Subcutaneous adipose tissue (tissue), 4 donors: Measurements from ENCODE around the gene C2orf72. TPM values are rescaled to one million over a fixed set of nuclear protein-coding genes. Genes with fewer than 3 reads are reported as not detected.

Source experiments
- CTCF ChIP-seq: fragments of 450-650 bp; IDR thresholded peaks from one replicate; pipeline ENCODE4 v1.5.1; 2016; ENCODE audit warnings: low read depth, mild to moderate bottlenecking, control low read depth, antibody characterized with exemption, moderate library complexity
- total RNA-seq, 4 donors: library from RNA; depleted of rRNA; stranded (reverse); fragments of >200 nt; gene quantifications; one replicate each; pipeline ENCODE4 v1.1.0, GENCODE V29; 2016

The C2orf72 gene
- total RNA-seq, 4 donors from 2014 or later: 0.17 to 1.3 (median 0.49) TPM; not detected in 1

GRCh38 chr2:231065966-231066365, 28.6 kb downstream of the C2orf72 start:
- TF ChIP-seq CTCF: no peak

GRCh38 chr2:231068525-231069222, 31.4 kb downstream of the C2orf72 start:
- TF ChIP-seq CTCF: no peak

GRCh38 chr2:231069379-231070054, 32.2 kb downstream of the C2orf72 start:
- no peak for TF ChIP-seq CTCF

- no peak for TF ChIP-seq CTCF
Measured at GRCh38 chr2:231084565-231084964, 47.2 kb downstream of the C2orf72 start.

GRCh38 chr2:231088754-231089153, 51.4 kb downstream of the C2orf72 start:
- no peak for TF ChIP-seq CTCF

GRCh38 chr2:231093933-231094332, 56.6 kb downstream of the C2orf72 start:
- TF ChIP-seq CTCF: no peak

GRCh38 chr2:231094736-231095346, 57.5 kb downstream of the C2orf72 start:
- TF ChIP-seq CTCF: no peak

Other genes with a start within 250 kb of the C2orf72 start
- 10 to 100 TPM; 14.0 to 22.2 (median 19.9) TPM for gene ITM2C, start 172.6 kb upstream of the C2orf72 start, total RNA-seq
- under 1 TPM in 3 of 4 donors, not detected in 1; under 0.01 to 0.38 (median 0.17) TPM for gene GPR55, start 112.3 kb upstream of the C2orf72 start, total RNA-seq
- not detected for gene SPATA3, start 41.4 kb upstream of the C2orf72 start, total RNA-seq
- 10 to 100 TPM; 53.9 to 86.9 (median 64.4) TPM for gene PSMD1, start 19.3 kb downstream of the C2orf72 start, total RNA-seq
- gene HTR2B, start 87.5 kb downstream of the C2orf72 start, total RNA-seq: 10 to 100 TPM in 1 of 4 donors, 1 to 10 TPM in 1, under 1 TPM in 2; 0.88 to 13.3 (median 1.4) TPM
- 10 to 100 TPM in 1 of 4 donors, 1 to 10 TPM in 2, under 1 TPM in 1; 0.98 to 16.5 (median 4.6) TPM for gene ARMC9, start 161.1 kb downstream of the C2orf72 start, total RNA-seq